Measurements from ENCODE around the gene BORCS6.

DNA sequence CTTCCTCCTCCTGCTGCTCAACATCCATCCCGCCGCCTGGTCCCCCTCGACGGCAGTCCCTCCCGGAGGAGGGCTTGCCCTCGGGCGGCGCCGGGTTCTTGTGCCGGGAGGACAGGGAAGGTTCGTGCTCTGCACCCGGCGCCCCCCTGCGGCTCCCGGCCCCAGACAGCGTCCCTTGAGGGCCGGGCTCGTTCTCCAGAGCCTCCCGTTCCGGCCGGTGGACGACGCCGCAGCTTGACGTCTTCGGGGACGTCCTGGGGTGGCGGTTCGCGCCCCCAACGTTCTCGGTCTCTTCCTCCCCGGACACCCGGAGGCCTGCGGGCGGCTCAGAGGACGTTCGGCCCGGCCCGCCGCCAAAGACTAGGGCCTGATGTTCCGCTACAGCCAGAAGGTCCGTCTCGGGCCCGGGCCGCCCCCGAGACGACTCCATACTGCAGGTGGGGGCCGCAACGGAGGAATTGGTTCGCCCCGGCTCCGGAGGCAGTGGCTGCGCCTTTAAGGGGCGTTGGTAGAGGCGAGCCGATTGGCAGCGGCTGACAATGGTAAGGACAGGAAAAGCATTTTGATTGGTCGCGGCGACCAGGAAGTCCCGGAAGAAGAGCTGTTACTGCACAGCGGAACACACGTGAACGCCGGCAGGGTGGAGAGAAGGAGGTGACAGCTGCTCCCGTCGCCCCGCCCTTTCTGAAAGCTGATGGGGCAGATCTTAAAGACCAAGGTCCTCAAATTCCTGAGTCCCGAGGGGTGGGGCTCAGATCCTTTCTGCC lies at the start of gene BORCS6:
- TF ChIP-seq, protein P1, sequence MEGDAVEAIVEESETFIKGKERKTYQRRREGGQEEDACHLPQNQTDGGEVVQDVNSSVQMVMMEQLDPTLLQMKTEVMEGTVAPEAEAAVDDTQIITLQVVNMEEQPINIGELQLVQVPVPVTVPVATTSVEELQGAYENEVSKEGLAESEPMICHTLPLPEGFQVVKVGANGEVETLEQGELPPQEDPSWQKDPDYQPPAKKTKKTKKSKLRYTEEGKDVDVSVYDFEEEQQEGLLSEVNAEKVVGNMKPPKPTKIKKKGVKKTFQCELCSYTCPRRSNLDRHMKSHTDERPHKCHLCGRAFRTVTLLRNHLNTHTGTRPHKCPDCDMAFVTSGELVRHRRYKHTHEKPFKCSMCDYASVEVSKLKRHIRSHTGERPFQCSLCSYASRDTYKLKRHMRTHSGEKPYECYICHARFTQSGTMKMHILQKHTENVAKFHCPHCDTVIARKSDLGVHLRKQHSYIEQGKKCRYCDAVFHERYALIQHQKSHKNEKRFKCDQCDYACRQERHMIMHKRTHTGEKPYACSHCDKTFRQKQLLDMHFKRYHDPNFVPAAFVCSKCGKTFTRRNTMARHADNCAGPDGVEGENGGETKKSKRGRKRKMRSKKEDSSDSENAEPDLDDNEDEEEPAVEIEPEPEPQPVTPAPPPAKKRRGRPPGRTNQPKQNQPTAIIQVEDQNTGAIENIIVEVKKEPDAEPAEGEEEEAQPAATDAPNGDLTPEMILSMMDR (conservative IDR thresholded peaks at IDR 0.05) = no peak
- TF ChIP-seq EZH2 (IDR thresholded peaks at IDR 0.05; ENCODE audit: low read depth) = no peak

Measured in PC-9 (cell line).